Liver (tissue), 3 donors: ENCODE measurements around the gene UCN2.

Source experiments
- ATF3 ChIP-seq: IDR thresholded peaks from 2 replicates; pipeline ENCODE4 v1.6.1; 2016; ENCODE audit warnings: antibody characterized with exemption
- CTCF ChIP-seq: fragments of 150-350 bp; IDR thresholded peaks from 2 replicates; pipeline ENCODE4 v1.5.1; 2017; ENCODE audit warnings: improper control_type of control experiment, low read depth, low read length; ENCODE audit not compliant: missing input control
- EGR1 ChIP-seq, 2 donors: IDR thresholded peaks; 2 replicates each; pipeline ENCODE4 v1.6.1; 2016 to 2018; ENCODE audit warnings: antibody characterized with exemption in 2 of 2, low read depth in 2 of 2
- FOXA1 ChIP-seq: IDR thresholded peaks from 2 replicates; pipeline ENCODE4 v1.6.1; 2016; ENCODE audit warnings: antibody characterized with exemption
- HNF4A ChIP-seq, 2 donors: conservative IDR thresholded peaks; 2 replicates each; pipeline ENCODE4 v1.6.1; 2016; ENCODE audit warnings: antibody characterized with exemption in 2 of 2, mild to moderate bottlenecking in 2 of 2
- NR2F2 ChIP-seq: IDR thresholded peaks from 2 replicates; pipeline ENCODE4 v1.6.1; 2016; ENCODE audit warnings: antibody characterized with exemption
- REST ChIP-seq: IDR thresholded peaks from 2 replicates; pipeline ENCODE4 v1.6.1; 2016; ENCODE audit warnings: antibody characterized with exemption, mild to moderate bottlenecking
- RXRA ChIP-seq, 2 donors: IDR thresholded peaks; 2 replicates each; pipeline ENCODE4 v1.6.1; 2017 to 2018; ENCODE audit warnings: antibody characterized with exemption in 2 of 2, mild to moderate bottlenecking in 1 of 2
- YY1 ChIP-seq: IDR thresholded peaks from 2 replicates; pipeline ENCODE4 v1.6.1; 2016; ENCODE audit warnings: antibody characterized with exemption, mild to moderate bottlenecking
- ZBTB33 ChIP-seq: IDR thresholded peaks from 2 replicates; pipeline ENCODE4 v1.6.1; 2016; ENCODE audit warnings: antibody characterized with exemption
- donor health status: healthy.
- donor health status: healthy.

- TF ChIP-seq REST (no peak), FOXA1 (no peak), CTCF (no peak), ZBTB33 (no peak), YY1 (no peak), HNF4A (conservative IDR thresholded peaks at IDR 0.05) (no peak), RXRA (IDR thresholded peaks at IDR 0.05) (no peak), EGR1 (IDR thresholded peaks at IDR 0.05; ENCODE audit: low read depth in 2 of 2) (no peak), NR2F2 (no peak), ATF3 (no peak)
Observed at GRCh38 chr3:48595075-48595525, 31.5 kb upstream of the UCN2 start, which contains the start of gene COL7A1.
